Neuronal stem cell (in vitro differentiated cells): Measurements from ENCODE around the gene FOXC2.

Source experiments
- DNase-seq: peaks from one replicate; pipeline ENCODE4 v3.0.0-alpha.2; 2013; ENCODE audit warnings: low spot score
- H2AFZ ChIP-seq: one replicate; pipeline ENCODE4 v1.6.1; 2013; ENCODE audit warnings: mild to moderate bottlenecking, low read length, inconsistent platforms
- H2AK5ac ChIP-seq: 2 replicates; pipeline ENCODE4 v1.6.1; 2013; ENCODE audit warnings: low read depth, mild to moderate bottlenecking, inconsistent platforms, low read length, moderate library complexity, mixed read lengths
- H2BK120ac ChIP-seq: 2 replicates; pipeline ENCODE4 v1.6.1; 2013; ENCODE audit warnings: low read depth, mild to moderate bottlenecking, inconsistent platforms, low read length, moderate library complexity, mixed read lengths
- H2BK12ac ChIP-seq: one replicate; pipeline ENCODE4 v1.6.1; 2013; ENCODE audit warnings: low read length, inconsistent platforms
- H2BK15ac ChIP-seq: 2 replicates; pipeline ENCODE4 v1.6.1; 2013; ENCODE audit warnings: mild to moderate bottlenecking, low read length, inconsistent platforms, mixed read lengths
- H2BK5ac ChIP-seq: one replicate; pipeline ENCODE4 v1.6.1; 2013; ENCODE audit warnings: inconsistent platforms, mild to moderate bottlenecking, low read length, moderate library complexity
- H3K14ac ChIP-seq: one replicate; pipeline ENCODE4 v1.6.1; 2013; ENCODE audit warnings: low read length, inconsistent platforms
- H3K18ac ChIP-seq: 2 replicates; pipeline ENCODE4 v1.6.1; 2013; ENCODE audit warnings: low read length, inconsistent platforms
- H3K23ac ChIP-seq: 2 replicates; pipeline ENCODE4 v1.6.1; 2013; ENCODE audit warnings: low read depth, mild to moderate bottlenecking, mixed read lengths, low read length, inconsistent platforms; ENCODE audit not compliant: poor library complexity
- H3K27ac ChIP-seq: replicated peaks from 3 replicates; pipeline ENCODE4 v1.5.1; 2013; ENCODE audit warnings: low read length, inconsistent platforms
- H3K27me3 ChIP-seq, 3 experiments: 2 replicates each; pipeline ENCODE4 v1.6.1; 2013; ENCODE audit warnings: low read length in 3 of 3, mild to moderate bottlenecking in 2 of 3, inconsistent platforms in 1 of 3, low read depth in 1 of 3, mixed read lengths in 1 of 3, moderate library complexity in 1 of 3; ENCODE audit not compliant: control insufficient read depth in 3 of 3, insufficient read depth in 3 of 3
- H3K36me3 ChIP-seq, 2 donors: replicated peaks in 1 of 2; 2 replicates each; pipeline ENCODE4 v1.6.1; 2013; ENCODE audit warnings: low read length in 2 of 2; ENCODE audit not compliant: control insufficient read depth in 2 of 2, insufficient read depth in 2 of 2
- H3K4ac ChIP-seq: 2 replicates; pipeline ENCODE4 v1.6.1; 2013; ENCODE audit warnings: inconsistent platforms, mild to moderate bottlenecking, low read length, moderate library complexity
- H3K4me1 ChIP-seq, 2 donors: 1 replicate in 1 of 2; 2 replicates in 1 of 2; pipeline ENCODE4 v1.6.1; 2013; ENCODE audit warnings: low read length in 2 of 2, low read depth in 1 of 2; ENCODE audit not compliant: control insufficient read depth in 2 of 2, insufficient read depth in 1 of 2
- H3K4me2 ChIP-seq: one replicate; pipeline ENCODE4 v1.6.1; 2013; ENCODE audit warnings: mild to moderate bottlenecking, low read length, inconsistent platforms; ENCODE audit not compliant: insufficient read depth, poor library complexity, severe bottlenecking
- H3K4me3 ChIP-seq, 2 donors: 2 replicates each; pipeline ENCODE4 v1.5.1; 2013; ENCODE audit warnings: low read length in 2 of 2, mild to moderate bottlenecking in 2 of 2, inconsistent platforms in 1 of 2, moderate library complexity in 1 of 2
- H3K79me1 ChIP-seq: one replicate; pipeline ENCODE4 v1.6.1; 2013; ENCODE audit warnings: low read depth, mild to moderate bottlenecking, inconsistent platforms, low read length, moderate library complexity
- H3K9ac ChIP-seq: one replicate; pipeline ENCODE4 v1.6.1; 2013; ENCODE audit warnings: mild to moderate bottlenecking, low read depth, low read length, inconsistent platforms; ENCODE audit not compliant: poor library complexity
- H3K9me3 ChIP-seq, 2 donors: replicated peaks in 1 of 2; 2 replicates each; pipeline versions ENCODE3 to v1.6.1; 2013; ENCODE audit warnings: low read length in 2 of 2, mild to moderate bottlenecking in 2 of 2, inconsistent platforms in 1 of 2, low read depth in 1 of 2, mixed read lengths in 1 of 2, moderate library complexity in 1 of 2; ENCODE audit not compliant: control insufficient read depth in 2 of 2, insufficient read depth in 1 of 2
- H4K8ac ChIP-seq: one replicate; pipeline ENCODE4 v1.6.1; 2013; ENCODE audit warnings: low read depth, mild to moderate bottlenecking, inconsistent platforms, low read length, moderate library complexity
- H4K91ac ChIP-seq: one replicate; pipeline ENCODE4 v1.6.1; 2013; ENCODE audit warnings: low read length, low read depth, mild to moderate bottlenecking, inconsistent platforms; ENCODE audit not compliant: poor library complexity
- WGBS, 2 donors: extraction: QIAGEN DNeasy Blood & Tissue Kit; methylation state at CpG; one replicate each; pipeline ENCODE4 v1.1.7; 2013; ENCODE audit warnings: missing lambda C conversion rate in 2 of 2, mixed read lengths in 1 of 2; ENCODE audit not compliant: insufficient read length in 2 of 2, insufficient replicate concordance in 1 of 2; ENCODE audit errors: extremely low coverage in 2 of 2; 5-methylcytosine and 5-hydroxymethylcytosine counted together

The FOXC2 gene

GRCh38 chr16:86563469-86564345 is 2.9 kb upstream of the FOXC2 start:
- no peak overlapping the region for H2BK5ac ChIP-seq
- H3K14ac ChIP-seq = no peak overlapping the region
- no peak overlapping the region for H2BK120ac ChIP-seq
- H4K91ac ChIP-seq = no peak overlapping the region
- H4K8ac ChIP-seq = no peak overlapping the region
- H3K27me3 ChIP-seq = peaks cover 30 to 48% (median 45%) of the 10 kb centered on the region in 3 experiments
- H3K4me1 ChIP-seq = peaks cover 0 to 3% of the 10 kb centered on the region in 2 donors
- H2AK5ac ChIP-seq = no peak overlapping the region
- no CpG with 5 or more reads among the region's 41 CpGs for WGBS, 2 donors
- H3K4me2 ChIP-seq = no peak overlapping the region
- H3K27ac ChIP-seq = no peak overlapping the region
- no peaks in the 10 kb centered on the region for H3K36me3 ChIP-seq
- H2AFZ ChIP-seq = peak overlapping the region; percentile 84
- no peak overlapping the region for H3K23ac ChIP-seq
- H3K18ac ChIP-seq = no peak overlapping the region
- H3K9me3 ChIP-seq = peaks cover 0 to 2% of the 10 kb centered on the region in 2 donors
- H3K9ac ChIP-seq = no peak overlapping the region
- no peaks in the 10 kb centered on the region for H3K79me1 ChIP-seq
- no peak overlapping the region for H3K4ac ChIP-seq
- DNase-seq = peak; percentile 90
- no peak overlapping the region for H2BK15ac ChIP-seq
- H2BK12ac ChIP-seq = no peak overlapping the region
- H3K4me3 ChIP-seq = peak overlapping the region in 1 of 2 donors; percentile 2

GRCh38 chr16:86565181-86565631 is 1.4 kb upstream of the FOXC2 start:
- H2AFZ ChIP-seq = peak overlapping the region; percentile 49
- peaks cover 0 to 2% of the 10 kb centered on the region in 2 donors for H3K9me3 ChIP-seq
- no peak overlapping the region for H3K27ac ChIP-seq
- H2AK5ac ChIP-seq = no peak overlapping the region
- no CpG with 5 or more reads among the region's 16 CpGs for WGBS, 2 donors
- H2BK120ac ChIP-seq = no peak overlapping the region
- no peaks in the 10 kb centered on the region for H3K36me3 ChIP-seq
- no peak overlapping the region for H3K9ac ChIP-seq
- H3K23ac ChIP-seq = no peak overlapping the region
- no peak overlapping the region for H3K4me2 ChIP-seq
- no peak overlapping the region for H2BK5ac ChIP-seq
- peaks cover 37 to 63% (median 56%) of the 10 kb centered on the region in 3 experiments for H3K27me3 ChIP-seq
- H3K4ac ChIP-seq = no peak overlapping the region
- H3K4me1 ChIP-seq = peaks cover 0 to 3% of the 10 kb centered on the region in 2 donors
- H3K4me3 ChIP-seq = no peak overlapping the region
- H2BK12ac ChIP-seq = no peak overlapping the region
- H3K14ac ChIP-seq = no peak overlapping the region
- no peak overlapping the region for H2BK15ac ChIP-seq
- no peak overlapping the region for H3K18ac ChIP-seq
- no peak overlapping the region for H4K91ac ChIP-seq
- DNase-seq = no peak
- no peaks in the 10 kb centered on the region for H3K79me1 ChIP-seq
- no peak overlapping the region for H4K8ac ChIP-seq

GRCh38 chr16:86565644-86566511 is 751 bp upstream of the FOXC2 start:
- Histone ChIP-seq H3K14ac (no peak overlapping the region), H3K9me3 (peaks cover 0 to 2% of the 10 kb centered on the region in 2 donors), H3K18ac (peak overlapping the region; percentile 19), H3K4me2 (no peak overlapping the region), H3K27ac (no peak overlapping the region), H2BK15ac (no peak overlapping the region), H2BK5ac (no peak overlapping the region), H3K4ac (no peak overlapping the region), H2AK5ac (peak overlapping the region; percentile 43), H3K9ac (no peak overlapping the region), H2AFZ (peak overlapping the region; percentile 49), H2BK12ac (no peak overlapping the region), H2BK120ac (no peak overlapping the region), H4K91ac (no peak overlapping the region), H3K36me3 (no peaks in the 10 kb centered on the region), H3K4me3 (no peak overlapping the region), H3K23ac (peak overlapping the region; percentile 77), H3K79me1 (no peaks in the 10 kb centered on the region), H3K4me1 (peaks cover 0 to 3% of the 10 kb centered on the region in 2 donors), H3K27me3 (peaks cover 41 to 70% (median 63%) of the 10 kb centered on the region in 3 experiments), H4K8ac (peak overlapping the region; percentile 9)
- no peak for DNase-seq
- no CpG with 5 or more reads among the region's 53 CpGs for WGBS, 2 donors
